Hematopoietic multipotent progenitor cell treated with erythropoietin and hydrocortisone succinate and interleukin-3 and kit ligand, for 15 days (in vitro differentiated cells): Measurements from ENCODE around the gene LUZP1.
A peak's percentile ranks its signal among the peaks of the same experiment; 100 is the strongest.

Source experiments
- DNase-seq: peaks from one replicate; pipeline ENCODE4 v3.0.0-alpha.2; 2015; ENCODE audit warnings: low spot score

Gene LUZP1

DNA sequence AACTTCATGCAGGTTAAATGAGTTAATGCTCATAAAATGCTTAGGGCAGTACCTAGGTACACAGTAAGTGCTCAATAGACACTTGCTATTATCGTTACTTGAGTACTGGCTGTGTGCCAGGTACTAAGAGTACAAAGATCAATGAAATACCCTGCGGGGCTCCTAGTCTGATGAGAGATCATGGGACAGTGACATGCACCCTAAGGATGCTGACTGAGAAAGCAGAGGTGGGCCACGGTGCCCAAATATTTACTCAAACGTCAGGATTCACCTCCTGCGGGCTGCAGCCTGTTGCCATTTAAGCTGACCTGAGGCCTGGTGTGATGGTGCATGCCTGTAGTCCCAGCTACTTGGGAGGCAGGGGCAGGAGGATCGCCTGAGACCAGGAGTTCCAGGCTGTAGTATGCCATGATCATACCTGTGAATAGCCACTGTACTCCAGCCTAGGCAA, 19.8 kb upstream of the LUZP1 start:
- no peak for DNase-seq

DNA sequence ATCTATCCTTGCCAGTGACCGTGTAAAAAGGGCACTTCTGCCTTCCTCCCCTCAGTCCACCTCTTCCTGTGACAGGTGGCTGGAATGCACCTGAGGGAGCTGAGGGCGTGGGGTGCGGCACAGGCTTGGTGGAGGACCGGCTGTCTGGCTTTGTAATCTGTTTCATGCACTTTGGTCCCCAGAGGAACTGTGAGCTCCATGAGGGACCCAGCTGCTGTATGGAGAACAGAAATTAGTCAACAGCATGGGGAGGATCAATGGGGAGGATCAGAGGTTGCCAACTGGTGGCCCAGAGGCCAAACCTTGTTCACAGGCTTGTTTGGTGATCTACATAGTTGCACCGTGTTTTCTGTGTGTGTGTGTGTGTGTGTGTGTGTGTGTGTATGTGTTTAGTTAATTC, 19.0 kb upstream of the LUZP1 start:
- DNase-seq, result no peak

DNA sequence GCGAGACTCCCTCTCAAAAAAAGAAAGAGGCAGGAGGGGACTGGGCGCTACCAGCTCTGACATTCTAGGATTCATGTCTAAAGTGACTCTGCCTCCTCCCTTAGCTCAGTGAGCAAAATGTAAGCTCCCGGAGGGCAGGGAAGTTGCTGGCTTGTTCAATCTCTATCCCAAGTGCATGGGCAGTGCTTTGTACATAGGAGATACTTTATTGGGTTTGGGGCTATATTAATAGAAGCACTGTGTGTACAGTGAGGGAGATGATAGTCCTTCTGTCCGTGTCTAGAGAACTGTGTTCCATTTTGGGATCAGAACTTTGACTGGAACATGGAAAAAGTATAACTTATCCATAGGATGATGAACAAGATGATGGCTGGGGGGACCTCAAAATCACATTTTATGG, 16.7 kb upstream of the LUZP1 start:
- DNase-seq, result no peak

DNA sequence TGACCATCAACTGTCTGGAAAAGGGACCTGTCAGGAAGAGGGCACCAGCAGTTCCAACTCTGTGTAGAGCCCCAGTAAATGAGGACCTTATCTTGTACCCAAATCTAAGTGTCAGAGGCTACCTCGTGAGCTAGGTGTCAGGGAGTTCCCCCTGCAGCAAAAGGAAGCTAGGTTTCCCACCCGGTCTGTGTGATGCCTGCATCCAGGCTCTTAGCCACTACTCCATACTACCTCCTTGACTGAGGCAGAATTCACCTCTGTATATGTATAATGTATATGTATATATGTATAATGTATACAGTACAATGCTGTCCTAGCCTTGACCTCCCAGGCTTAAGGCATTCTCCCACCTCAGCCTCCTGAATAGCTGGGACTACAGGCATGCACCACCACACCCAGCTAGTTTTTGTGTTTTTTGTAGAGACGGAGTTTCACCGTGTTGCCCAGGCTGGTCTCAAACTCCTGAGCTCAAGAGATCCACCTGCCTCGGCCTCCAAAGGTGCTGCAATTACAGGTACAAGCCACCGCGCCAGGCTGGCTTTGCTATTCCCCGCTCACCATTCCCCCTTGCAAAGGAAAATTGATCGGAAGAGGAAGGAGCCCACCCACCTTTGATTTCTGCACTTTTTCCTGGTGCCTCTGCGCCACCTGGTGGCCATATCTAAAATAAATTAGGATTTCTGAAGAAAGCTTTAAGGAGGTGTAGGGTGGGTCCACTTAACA, 15.7 kb upstream of the LUZP1 start:
- DNase-seq, result peak; percentile 68

GRCh38 chr1:23179862-23180261, 11.2 kb upstream of the LUZP1 start:
- DNase-seq, result no peak

DNA sequence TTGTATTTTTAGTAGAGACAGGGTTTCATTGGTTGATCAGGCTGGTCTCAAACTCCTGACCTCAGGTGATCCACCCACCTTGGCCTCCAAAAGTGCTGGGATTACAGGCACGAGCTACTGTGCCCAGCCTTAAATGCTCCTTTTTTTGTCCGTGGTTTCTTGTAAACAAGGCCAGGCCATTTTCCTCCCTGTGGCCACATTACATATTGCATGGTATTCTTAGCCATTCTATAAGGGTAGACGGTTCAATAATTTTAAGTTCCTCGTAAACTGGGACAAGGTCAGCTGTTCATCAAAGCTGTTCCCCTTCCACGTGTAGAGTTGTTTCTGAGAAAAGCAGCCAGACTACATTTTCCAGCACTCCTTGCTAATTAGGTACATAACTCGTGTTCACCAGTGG, 10.3 kb upstream of the LUZP1 start:
- no peak for DNase-seq

DNA sequence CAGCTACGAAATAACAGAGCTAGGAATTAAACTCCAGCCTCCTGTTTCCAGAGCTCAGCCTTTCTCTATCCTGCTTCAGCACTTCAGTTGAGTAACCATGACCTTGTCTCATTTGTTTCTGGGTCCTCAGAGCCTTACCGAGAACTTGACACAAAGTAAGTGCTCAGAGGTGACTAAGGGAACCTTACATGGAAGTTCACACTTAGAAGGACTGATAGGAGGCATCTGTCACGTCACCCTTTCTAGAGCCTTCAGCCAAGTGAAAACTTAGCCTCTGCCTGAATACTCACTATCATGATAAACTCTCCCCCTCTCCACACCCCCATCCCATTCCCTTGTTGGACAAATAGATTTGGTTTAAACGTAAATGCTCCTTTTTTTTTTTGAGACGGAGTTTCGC, 9.8 kb upstream of the LUZP1 start:
- DNase-seq, result no peak

DNA sequence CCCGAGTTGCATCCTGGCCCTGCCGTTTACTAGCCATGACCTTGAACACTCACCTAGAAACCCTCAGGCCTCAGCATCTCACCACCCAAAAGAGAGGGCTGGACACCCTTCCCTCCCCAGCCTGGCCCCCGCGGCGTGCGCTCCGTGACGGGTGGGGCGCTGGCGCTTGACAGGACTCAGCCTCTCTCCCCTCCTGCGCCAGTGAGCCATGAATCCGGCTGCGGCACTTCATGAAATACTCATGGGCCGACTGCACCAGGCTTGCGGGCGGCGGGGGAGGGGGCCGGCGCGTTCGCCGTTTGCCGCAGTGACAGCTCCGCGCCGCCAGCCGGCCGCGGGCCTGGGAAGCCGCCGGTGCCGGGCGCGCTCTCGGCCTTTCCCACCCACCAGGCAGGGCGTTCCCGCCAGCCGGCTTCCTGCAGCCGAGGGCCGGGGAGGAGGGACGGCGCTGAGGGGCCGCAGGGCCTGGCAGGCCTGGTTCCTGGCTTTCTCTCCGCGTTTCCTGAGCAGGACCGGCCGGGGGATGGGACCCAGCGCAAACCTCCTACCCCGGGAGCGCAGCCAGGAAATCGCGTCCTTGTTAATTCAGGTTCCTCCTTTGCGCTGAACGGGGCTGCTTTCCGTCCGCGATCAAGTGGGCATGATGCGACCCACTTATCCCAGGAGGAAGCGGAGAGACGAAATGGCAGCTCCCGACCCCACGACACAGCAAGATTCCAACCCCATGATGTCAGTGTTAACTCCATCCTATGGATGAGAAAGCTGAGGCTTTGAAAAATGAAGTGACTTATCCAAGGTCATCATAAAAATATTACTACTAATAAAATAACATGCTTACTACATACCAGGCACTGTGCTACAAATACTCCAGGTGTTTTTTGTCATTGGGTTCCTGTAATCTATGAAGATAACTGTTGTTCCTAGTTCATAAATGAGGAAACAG, 9.1 kb upstream of the LUZP1 start:
- no peak for DNase-seq

GRCh38 chr1:23177031-23177430, 8.4 kb upstream of the LUZP1 start:
- no peak for DNase-seq

DNA sequence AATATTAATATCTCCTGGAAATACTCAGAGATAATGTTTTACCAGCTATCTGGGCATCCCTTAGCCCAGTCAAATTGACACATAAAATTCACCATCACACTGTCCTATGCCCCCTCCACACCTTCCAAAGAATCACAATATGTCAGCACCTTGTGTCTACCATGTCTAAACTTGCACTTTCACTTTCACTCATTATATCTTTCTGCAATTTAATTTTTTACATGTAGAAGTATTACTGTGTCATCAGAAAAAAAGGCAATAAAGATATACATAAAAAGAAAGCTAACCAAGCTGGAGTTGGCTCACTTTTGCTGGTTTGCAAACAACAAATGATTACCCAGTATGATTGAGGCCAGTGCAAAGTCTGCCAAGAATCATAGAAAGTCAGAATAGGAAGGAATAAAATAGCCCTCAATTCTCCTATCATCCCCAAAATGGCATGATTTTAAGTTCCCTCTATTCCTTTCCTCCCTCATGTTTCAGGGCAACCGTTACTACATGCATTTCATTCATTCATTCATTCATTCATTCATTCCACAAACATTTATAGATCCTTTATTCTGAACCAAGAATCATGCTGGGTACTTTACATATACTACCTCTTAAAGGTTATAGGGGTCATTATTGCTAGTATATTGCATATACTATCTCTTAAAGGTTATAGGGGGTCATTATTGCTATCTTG, 5.9 kb upstream of the LUZP1 start:
- no peak for DNase-seq

GRCh38 chr1:23171181-23171755, 2.6 kb upstream of the LUZP1 start:
- DNase-seq, result no peak

- no peak for DNase-seq
These were observed 1.2 kb upstream of the LUZP1 start for GRCh38 chr1:23169727-23170335.

DNA sequence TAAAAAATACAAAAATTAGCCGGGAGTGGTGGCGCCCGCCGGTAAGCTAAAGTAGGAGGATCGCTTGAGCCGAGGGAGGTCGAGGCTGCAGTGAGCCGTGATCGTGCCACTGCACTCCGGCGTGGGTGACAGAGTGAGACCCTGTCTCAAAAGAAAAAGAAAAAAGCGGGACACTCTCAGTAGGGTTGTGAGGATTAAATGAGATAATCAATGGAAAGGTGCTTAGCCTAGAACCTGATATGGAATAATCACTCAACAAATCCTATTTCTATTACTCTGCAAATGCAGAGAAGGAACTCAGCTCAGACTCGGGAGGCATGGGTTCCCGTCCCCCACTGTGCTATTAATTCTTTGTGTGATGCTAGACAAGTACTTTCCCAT, 529 bp upstream of the LUZP1 start:
- DNase-seq, result no peak

- no peak for DNase-seq
These were observed 594 bp downstream of the LUZP1 start for GRCh38 chr1:23168079-23168444.

GRCh38 chr1:23167353-23168078, 1.1 kb downstream of the LUZP1 start:
- DNase-seq, result no peak

DNA sequence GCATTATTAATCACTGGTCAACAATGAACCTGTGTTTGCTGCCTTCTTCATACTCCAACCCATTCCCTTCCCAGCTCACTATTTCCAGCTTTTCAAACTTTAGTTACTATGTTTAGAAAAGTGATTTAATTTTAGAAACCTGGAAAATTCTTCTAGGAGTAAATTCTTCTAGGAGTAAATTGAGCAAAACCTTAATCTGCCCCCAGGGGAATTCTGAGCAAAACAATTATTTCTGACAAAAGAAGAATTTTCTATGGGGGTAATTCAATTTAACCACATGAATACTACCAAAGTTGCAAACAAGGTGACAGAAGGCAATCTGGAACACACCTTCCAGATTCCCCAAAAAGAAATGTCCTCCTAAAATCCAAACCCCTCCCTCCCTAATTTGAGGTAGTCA, 1.8 kb downstream of the LUZP1 start:
- DNase-seq, result no peak

DNA sequence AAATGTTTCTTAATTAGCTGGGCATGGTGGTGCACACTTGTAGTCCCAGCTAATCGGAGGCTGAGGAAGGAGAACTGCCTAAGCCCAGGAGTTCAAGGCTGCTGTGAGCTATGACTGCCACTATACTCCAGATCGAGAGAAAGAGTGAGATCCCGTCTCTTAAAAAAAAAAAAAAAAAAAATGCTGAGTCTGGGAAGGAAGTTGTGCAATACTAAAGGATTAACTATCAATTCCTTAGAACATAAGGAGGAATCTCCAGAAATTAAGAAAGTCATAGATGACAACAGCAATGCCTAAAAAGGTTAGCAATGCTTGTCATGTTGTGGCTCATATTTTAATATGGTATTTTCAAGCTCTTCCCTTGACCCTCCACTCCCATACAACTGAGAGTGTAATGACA, 5.3 kb downstream of the LUZP1 start:
- DNase-seq, result no peak

DNA sequence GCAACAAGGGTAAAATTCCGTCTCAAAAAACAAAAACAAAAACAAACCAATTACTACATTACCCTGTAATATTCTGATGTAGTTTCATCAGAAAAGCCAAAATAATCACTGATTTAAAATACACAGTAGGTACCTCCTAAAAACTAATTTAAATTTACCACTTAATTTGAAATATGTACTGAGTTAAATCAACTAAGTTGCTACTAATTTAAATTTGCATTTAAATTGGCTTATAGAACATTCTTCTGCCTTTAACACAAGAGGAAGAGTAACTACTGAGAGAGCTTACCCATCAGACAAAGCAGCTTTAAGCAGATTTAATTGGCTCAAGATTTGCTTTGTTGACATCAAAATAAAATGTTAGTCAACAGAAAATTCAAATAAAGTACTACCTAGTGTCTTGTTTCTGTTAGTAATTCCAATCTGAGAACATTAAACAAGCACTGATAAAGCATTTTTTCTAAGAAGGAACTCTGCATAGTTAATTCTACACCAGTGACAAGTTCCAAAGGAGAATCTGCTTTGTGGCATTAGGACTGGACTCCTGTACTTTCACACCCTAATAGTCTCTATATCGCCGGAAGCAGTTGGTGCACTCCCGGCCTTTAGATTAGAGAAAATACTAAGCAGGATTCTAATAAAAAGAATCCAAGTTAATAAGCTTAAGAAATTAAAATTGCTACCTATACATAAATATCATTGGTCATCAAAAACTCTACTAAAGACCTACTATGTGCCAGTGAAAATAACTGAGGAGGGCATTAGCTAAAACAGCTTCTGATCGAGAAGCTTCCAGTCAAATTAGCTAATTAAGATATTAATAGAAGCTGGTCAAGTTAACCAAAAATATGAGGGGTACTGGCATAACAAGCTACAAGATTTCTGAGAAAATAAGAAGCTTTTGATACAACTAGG, 8.4 kb downstream of the LUZP1 start:
- DNase-seq, result no peak

DNA sequence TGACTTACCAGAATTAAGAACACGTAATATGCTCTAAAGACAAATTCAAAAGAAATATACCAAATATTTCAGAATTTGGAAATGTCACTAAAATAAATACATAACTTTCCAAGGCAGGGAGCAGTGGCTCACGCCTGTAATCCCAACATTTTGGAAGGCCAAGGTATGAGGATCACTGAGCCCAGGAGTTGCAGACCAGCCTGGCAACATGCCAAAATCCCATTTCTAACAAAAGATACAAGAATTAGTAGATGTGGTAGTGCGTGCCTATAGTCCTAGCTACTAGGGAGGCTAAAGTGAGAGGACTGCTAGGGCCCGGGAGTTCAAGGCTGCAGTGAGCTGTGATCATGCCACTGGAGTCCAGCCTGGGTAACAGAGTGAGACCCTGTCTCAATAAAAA, 11.7 kb downstream of the LUZP1 start:
- DNase-seq, result no peak

GRCh38 chr1:23152966-23153684, 15.5 kb downstream of the LUZP1 start:
- no peak for DNase-seq
